H1 (cell line): ENCODE data around the gene COQ8B. TPM values are rescaled to one million over a fixed set of nuclear protein-coding genes. Genes with fewer than 3 reads are reported as not detected.

Experiments used
- CTCF ChIA-PET: fragments of 300-600 bp; sonication (Branson Sonifier 250); formaldehyde crosslinking; loops from one replicate; lab custom pipeline; 2021; ENCODE audit not compliant: partially characterized antibody; lab: Charles Lee
- POLR2A ChIA-PET: fragments of 300-600 bp; sonication (Branson Sonifier 250); formaldehyde crosslinking; loops from one replicate; lab custom pipeline; 2021; ENCODE audit warnings: inconsistent platforms; ENCODE audit not compliant: partially characterized antibody; lab: Charles Lee
- DNase-seq, 2 experiments: peaks; one replicate each; pipeline versions ENCODE4 v3.0.0 to v3.0.0-alpha.2; 2010 to 2022; ENCODE audit warnings: low spot score in 2 of 2, low read depth in 1 of 2, mixed read lengths in 1 of 2
- FAIRE-seq: peaks from 2 replicates; lab custom pipeline; 2011; peaks lifted over from hg19 to GRCh38; lab: Jason Lieb, UNC
- H2AFZ ChIP-seq: 2 replicates; pipeline ENCODE4 v1.8.1; 2012; ENCODE audit warnings: low read length, inconsistent platforms
- H2AK5ac ChIP-seq: 2 replicates; pipeline ENCODE4 v1.6.1; 2013; ENCODE audit warnings: low read depth, low read length
- H2BK120ac ChIP-seq: replicated peaks from 2 replicates; pipeline ENCODE3; 2013; ENCODE audit warnings: low read depth, low read length, inconsistent platforms
- H2BK12ac ChIP-seq: 2 replicates; pipeline ENCODE4 v1.6.1; 2013; ENCODE audit warnings: low read depth, low read length
- H2BK15ac ChIP-seq: 2 replicates; pipeline ENCODE4 v1.6.1; 2013; ENCODE audit warnings: low read length
- H2BK20ac ChIP-seq: 2 replicates; pipeline ENCODE4 v1.6.1; 2013; ENCODE audit warnings: low read length
- H2BK5ac ChIP-seq: 2 replicates; pipeline ENCODE4 v1.6.1; 2013; ENCODE audit warnings: low read depth, low read length
- H3K14ac ChIP-seq: 2 replicates; pipeline ENCODE4 v1.6.1; 2013; ENCODE audit warnings: inconsistent platforms; ENCODE audit not compliant: insufficient read length
- H3K18ac ChIP-seq: 2 replicates; pipeline ENCODE4 v1.6.1; 2013; ENCODE audit warnings: low read length; ENCODE audit errors: extremely low read depth
- H3K23ac ChIP-seq: 2 replicates; pipeline ENCODE4 v1.6.1; 2013; ENCODE audit warnings: inconsistent platforms; ENCODE audit not compliant: insufficient read length
- H3K23me2 ChIP-seq: 2 replicates; pipeline ENCODE4 v1.6.1; 2013; ENCODE audit warnings: low read depth, low read length
- H3K27ac ChIP-seq: 2 replicates; pipeline ENCODE4 v1.6.1; 2011; ENCODE audit warnings: low read depth, low read length, inconsistent platforms
- H3K27me3 ChIP-seq, 4 experiments: replicated peaks in 1 of 4; 1 replicate in 1 of 4; 2 replicates in 3 of 4; pipeline versions ENCODE4 v1.6.1 to v1.8.1; 2011 to 2013; ENCODE audit warnings: low read length in 3 of 4, mild to moderate bottlenecking in 3 of 4, inconsistent platforms in 2 of 4, mixed read lengths in 2 of 4, moderate library complexity in 1 of 4; ENCODE audit not compliant: control insufficient read depth in 3 of 4, insufficient read depth in 3 of 4; ENCODE audit errors: extremely low read depth in 1 of 4
- H3K36me3 ChIP-seq, 4 experiments: 2 replicates each; pipeline versions ENCODE4 v1.6.1 to v1.8.1; 2011 to 2013; ENCODE audit warnings: mild to moderate bottlenecking in 4 of 4, low read length in 3 of 4, moderate library complexity in 2 of 4, control low read depth in 1 of 4, inconsistent platforms in 1 of 4; ENCODE audit not compliant: insufficient read depth in 4 of 4, control insufficient read depth in 2 of 4
- H3K4ac ChIP-seq: replicated peaks from 2 replicates; pipeline ENCODE3; 2013; ENCODE audit warnings: low read length, low read depth, mixed read lengths, inconsistent platforms; ENCODE audit not compliant: insufficient read length
- H3K4me1 ChIP-seq, 4 experiments: replicated peaks in 1 of 4; 1 replicate in 1 of 4; 2 replicates in 3 of 4; pipeline versions ENCODE4 v1.6.1 to v1.8.1; 2011 to 2013; ENCODE audit warnings: low read length in 3 of 4, inconsistent platforms in 2 of 4, mixed read lengths in 1 of 4; ENCODE audit not compliant: insufficient read depth in 4 of 4, control insufficient read depth in 3 of 4
- H3K4me2 ChIP-seq, 2 experiments: 2 replicates each; pipeline versions ENCODE4 v1.6.1 to v1.8.1; 2011 to 2013; ENCODE audit warnings: low read depth in 2 of 2, low read length in 2 of 2, control low read depth in 1 of 2, inconsistent platforms in 1 of 2, mild to moderate bottlenecking in 1 of 2; ENCODE audit not compliant: insufficient read depth in 1 of 2
- H3K4me3 ChIP-seq, 4 experiments: fragments of 200-600, 300-600 bp in 1 of 4; sonication (generic), shearing (Covaris generic), sonication (Bioruptor Twin) in 1 of 4; 2 replicates each; pipeline versions ENCODE4 v1.5.1 to v1.8.1; 2011 to 2016; ENCODE audit warnings: low read length in 4 of 4, low read depth in 3 of 4, control low read depth in 2 of 4, inconsistent platforms in 2 of 4, mild to moderate bottlenecking in 2 of 4, mixed read lengths in 1 of 4, moderate library complexity in 1 of 4; ENCODE audit not compliant: insufficient read depth in 2 of 4; ENCODE audit errors: extremely low read depth in 1 of 4
- H3K56ac ChIP-seq: replicated peaks from 2 replicates; pipeline ENCODE3; 2013; ENCODE audit warnings: low read depth, mild to moderate bottlenecking, mixed read lengths, low read length, inconsistent platforms; ENCODE audit not compliant: insufficient read length
- H3K79me1 ChIP-seq: 2 replicates; pipeline ENCODE4 v1.6.1; 2013; ENCODE audit warnings: low read depth, low read length, control low read depth
- H3K79me2 ChIP-seq, 2 experiments: 2 replicates each; pipeline versions ENCODE4 v1.6.1 to v1.8.1; 2012 to 2013; ENCODE audit warnings: low read length in 2 of 2, mild to moderate bottlenecking in 2 of 2, inconsistent platforms in 1 of 2; ENCODE audit not compliant: insufficient read depth in 2 of 2, control insufficient read depth in 1 of 2
- H3K9ac ChIP-seq, 4 experiments: replicated peaks in 1 of 4; 1 replicate in 1 of 4; 2 replicates in 3 of 4; pipeline versions ENCODE4 v1.6.1 to v1.8.1; 2011 to 2013; ENCODE audit warnings: low read depth in 3 of 4, low read length in 3 of 4, control low read depth in 2 of 4, mild to moderate bottlenecking in 2 of 4, moderate library complexity in 2 of 4, inconsistent platforms in 1 of 4; ENCODE audit errors: extremely low read depth in 1 of 4
- H3K9me3 ChIP-seq, 2 experiments: 2 replicates each; pipeline versions ENCODE4 v1.6.1 to v1.8.1; 2012 to 2013; ENCODE audit warnings: mild to moderate bottlenecking in 2 of 2, moderate library complexity in 2 of 2, control low read depth in 1 of 2, inconsistent platforms in 1 of 2, low read depth in 1 of 2, low read length in 1 of 2, mixed read lengths in 1 of 2; ENCODE audit not compliant: insufficient read depth in 2 of 2
- H4K20me1 ChIP-seq, 2 experiments: replicated peaks in 1 of 2; 2 replicates each; pipeline versions ENCODE3 to v1.8.1; 2011 to 2013; ENCODE audit warnings: inconsistent platforms in 2 of 2, low read length in 2 of 2, mild to moderate bottlenecking in 1 of 2; ENCODE audit not compliant: insufficient read depth in 2 of 2, control insufficient read depth in 1 of 2
- H4K5ac ChIP-seq: 2 replicates; pipeline ENCODE4 v1.6.1; 2013; ENCODE audit warnings: low read length, low read depth, mixed read lengths, inconsistent platforms; ENCODE audit not compliant: insufficient read length
- H4K8ac ChIP-seq: 2 replicates; pipeline ENCODE4 v1.8.0; 2013; ENCODE audit warnings: mild to moderate bottlenecking, moderate library complexity, low read length, inconsistent platforms; ENCODE audit not compliant: insufficient read depth; ENCODE audit errors: extremely low read depth
- H4K91ac ChIP-seq: replicated peaks from 2 replicates; pipeline ENCODE3; 2013; ENCODE audit warnings: low read length, mixed read lengths, inconsistent platforms; ENCODE audit not compliant: insufficient read length
- ATF3 ChIP-seq: IDR thresholded peaks from 2 replicates; pipeline ENCODE4 v1.6.1; 2011; ENCODE audit warnings: low read depth, mild to moderate bottlenecking, low read length; ENCODE audit not compliant: insufficient read depth
- E2F6 ChIP-seq: IDR thresholded peaks from 2 replicates; pipeline ENCODE4 v1.6.1; 2012; ENCODE audit warnings: inconsistent platforms
- EZH2 ChIP-seq: fragments of 200-600 bp; sonication (generic); IDR thresholded peaks from 2 replicates; pipeline ENCODE4 v1.7.1; 2012; ENCODE audit warnings: low read depth, mild to moderate bottlenecking, moderate library complexity, low read length, inconsistent platforms; ENCODE audit not compliant: severe bottlenecking
- KDM5A ChIP-seq: fragments of 200-600 bp; IDR thresholded peaks from 2 replicates; pipeline ENCODE4 v1.7.1; 2012; ENCODE audit warnings: mild to moderate bottlenecking, low read length, inconsistent platforms, mixed read lengths
- MAX ChIP-seq: IDR thresholded peaks from 2 replicates; pipeline ENCODE4 v1.6.1; 2012; ENCODE audit warnings: inconsistent platforms
- POU5F1 ChIP-seq: IDR thresholded peaks from 2 replicates; pipeline ENCODE4 v1.6.1; 2011; ENCODE audit warnings: low read depth, mild to moderate bottlenecking, low read length, moderate library complexity
- RBBP5 ChIP-seq: IDR thresholded peaks from 2 replicates; pipeline ENCODE4 v1.7.1; 2012; ENCODE audit warnings: low read depth, mild to moderate bottlenecking, inconsistent platforms, low read length, moderate library complexity, borderline replicate concordance
- RFX5 ChIP-seq: IDR thresholded peaks from 2 replicates; pipeline ENCODE4 v1.6.1; 2011; ENCODE audit warnings: low read depth, low read length, improper control_type of control experiment, borderline replicate concordance
- SAP30 ChIP-seq: fragments of 300-600 bp; sonication (generic); IDR thresholded peaks from 2 replicates; pipeline ENCODE4 v1.7.1; 2012; ENCODE audit warnings: low read length, moderate library complexity, mild to moderate bottlenecking, inconsistent platforms; ENCODE audit not compliant: insufficient read depth, insufficient replicate concordance
- SP1 ChIP-seq: IDR thresholded peaks from 2 replicates; pipeline ENCODE4 v1.6.1; 2011; ENCODE audit warnings: low read depth, low read length
- SRF ChIP-seq: IDR thresholded peaks from 2 replicates; pipeline ENCODE4 v1.6.1; 2011; ENCODE audit warnings: mild to moderate bottlenecking, low read depth, low read length, moderate library complexity
- TAF7 ChIP-seq: optimal IDR thresholded peaks from 2 replicates; pipeline ENCODE3; 2011; ENCODE audit warnings: low read depth, mild to moderate bottlenecking, inconsistent platforms, low read length, moderate library complexity, borderline replicate concordance
- WGBS, 2 experiments: shearing (Covaris generic) in 1 of 2; methylation state at CpG; one replicate each; pipeline versions ENCODE4 v1.1.6 to v1.1.7; 2013 to 2015; ENCODE audit warnings: low lambda C conversion rate in 2 of 2, mixed read lengths in 2 of 2, inconsistent platforms in 1 of 2, low coverage in 1 of 2, missing lambda C conversion rate in 1 of 2; ENCODE audit not compliant: insufficient replicate concordance in 2 of 2, insufficient coverage in 1 of 2, insufficient read length in 1 of 2; ENCODE audit errors: extremely low coverage in 1 of 2, missing lambda C conversion rate in 1 of 2; 5-methylcytosine and 5-hydroxymethylcytosine counted together
- polyA plus RNA-seq, 7 experiments: library from polyadenylated mRNA; depleted of rRNA in 3 of 7; stranded (reverse) in 5 of 7; unstranded in 2 of 7; fragments of >200 nt in 5 of 7; fragments of 200-250 nt in 2 of 7; gene quantifications; 1 replicate in 5 of 7; 2 replicates in 1 of 7; 4 replicates in 1 of 7; pipeline versions ENCODE4 v1.2.1 to v1.2.3, GENCODE V29; 2011 to 2013; ENCODE audit warnings: missing spikeins in 2 of 7, mixed read lengths in 2 of 7
- total RNA-seq: library from RNA; stranded (reverse); fragmentation: NEBNext Ultra II Directional; extraction: Animal tissue kit (Norgen Biotek cat#: 25700); gene quantifications from 2 replicates; pipeline ENCODE4 v1.2.1, GENCODE V29; 2021

The COQ8B gene
- total and polyA plus RNA-seq, 2 of the 8 experiments (the other 6 are each of a cell fraction or from before 2014, with no cell fraction given): 41.7 to 46.1 TPM

- Histone ChIP-seq H4K20me1 (peaks cover 28 to 42% of the 10 kb centered on the region in 2 experiments), H2BK5ac (no peak overlapping the region), H3K18ac (no peak overlapping the region), H4K5ac (no peak overlapping the region), H4K8ac (no peak overlapping the region), H2AFZ (no peak overlapping the region), H2BK12ac (no peak overlapping the region), H3K4me2 (no peak overlapping the region), H3K4me3 (no peak overlapping the region), H3K9me3 (no peaks in the 10 kb centered on the region), H3K4ac (no peak overlapping the region), H3K4me1 (no peaks in the 10 kb centered on the region; a peak in 2 of 7 replicates), H3K56ac (no peak overlapping the region), H2BK20ac (no peak overlapping the region), H3K9ac (no peak overlapping the region), H3K36me3 (peaks cover 50 to 94% (median 74%) of the 10 kb centered on the region in 4 experiments), H3K79me2 (peaks cover 22 to 50% of the 10 kb centered on the region in 2 experiments), H2AK5ac (no peak overlapping the region), H3K79me1 (peaks cover 9% of the 10 kb centered on the region), H3K27me3 (no peaks in the 10 kb centered on the region), H4K91ac (no peak overlapping the region), H3K23ac (no peak overlapping the region), H3K23me2 (no peaks in the 10 kb centered on the region; the same call in 1 of the 2 replicates), H2BK15ac (no peak overlapping the region), H2BK120ac (no peak overlapping the region), H3K14ac (no peak overlapping the region), H3K27ac (no peak overlapping the region)
- FAIRE-seq (no peak), DNase-seq (no peak)
- 94% methylated on average over 3 of the region's 3 CpGs; no CpG with 5 or more reads in 1 of the 2 experiments for WGBS, 2 experiments
- CTCF ChIA-PET: interaction anchor here (0.8 to 1.5 kb wide), 2 partner anchors 19 to 48 kb away, joined by 3 to 7 read pairs; partner anchors contain the start of gene RAB4B
- POLR2A ChIA-PET: interaction anchor here (0.9 to 15.7 kb wide), 5 partner anchors 8 to 43 kb away, joined by 4 to 399 read pairs (median 120); partner anchors contain the start of genes ACTMAP, EGLN2, MIA and RAB4B
- TF ChIP-seq MAX: no peak
- no peak for TF ChIP-seq SP1
- TF ChIP-seq SRF: no peak
- no peak for TF ChIP-seq EZH2
- no peak for TF ChIP-seq RFX5
- TF ChIP-seq TAF7: no peak
- TF ChIP-seq E2F6: no peak
- no peak for TF ChIP-seq POU5F1
- TF ChIP-seq KDM5A: no peak
- TF ChIP-seq SAP30: no peak
- TF ChIP-seq ATF3: no peak
- TF ChIP-seq RBBP5: no peak
Observed at GRCh38 chr19:40758491-40758890, 41.8 kb upstream of the COQ8B start.
